Endothelial cell of umbilical vein (primary cell): ENCODE data around the gene OR10J4. TPM values are rescaled to one million over a fixed set of nuclear protein-coding genes. Genes with fewer than 3 reads are reported as not detected.

Experiments used
- BruUV-seq: library from RNA; stranded (reverse); fragments of 400-500 nt; replicated peaks from 2 replicates; lab custom pipeline; 2021; lab: Mats Ljungman, UMichigan
- CTCF ChIA-PET: fragments of 300-600, 350-600 bp; sonication (Branson Sonifier 250); formaldehyde crosslinking; loops from one replicate; lab custom pipeline; 2021; ENCODE audit warnings: antibody characterized with exemption, inconsistent platforms; lab: Charles Lee
- POLR2A ChIA-PET: fragments of 300-600, 350-600 bp; sonication (Branson Sonifier 250); formaldehyde crosslinking; loops from one replicate; lab custom pipeline; 2021; ENCODE audit warnings: antibody characterized with exemption, inconsistent platforms; lab: Charles Lee
- DNase-seq: peaks from one replicate; pipeline ENCODE4 v3.0.0-alpha.2; 2011; ENCODE audit warnings: low read depth, low spot score
- FAIRE-seq: peaks from 2 replicates; lab custom pipeline; 2011; peaks lifted over from hg19 to GRCh38; lab: Jason Lieb, UNC
- H2AFZ ChIP-seq: 2 replicates; pipeline ENCODE4 v1.6.0; 2012; ENCODE audit warnings: low read depth, low read length, control low read depth, inconsistent platforms
- H3K27ac ChIP-seq: 2 replicates; pipeline ENCODE4 v1.5.1; 2011; ENCODE audit warnings: low read depth, mild to moderate bottlenecking, control low read depth, low read length, moderate library complexity; ENCODE audit not compliant: insufficient read depth
- H3K27me3 ChIP-seq, 2 experiments: 2 replicates each; pipeline versions ENCODE4 v1.6.0 to v1.6.1; 2011; ENCODE audit warnings: low read length in 2 of 2, mixed read lengths in 1 of 2; ENCODE audit not compliant: control insufficient read depth in 2 of 2, insufficient read depth in 2 of 2
- H3K36me3 ChIP-seq, 2 experiments: 2 replicates in 1 of 2; 3 replicates in 1 of 2; pipeline ENCODE4 v1.5.1; 2011; ENCODE audit warnings: low read length in 2 of 2, mild to moderate bottlenecking in 1 of 2, moderate library complexity in 1 of 2; ENCODE audit not compliant: control insufficient read depth in 2 of 2, insufficient read depth in 2 of 2; ENCODE audit errors: extremely low read depth in 1 of 2
- H3K4me1 ChIP-seq: 3 replicates; pipeline ENCODE4 v1.5.1; 2011; ENCODE audit warnings: mild to moderate bottlenecking, low read length; ENCODE audit not compliant: control insufficient read depth, insufficient read depth; ENCODE audit errors: extremely low read depth
- H3K4me2 ChIP-seq: 2 replicates; pipeline ENCODE4 v1.6.1; 2011; ENCODE audit warnings: low read length, control low read depth, mixed read lengths; ENCODE audit not compliant: insufficient read depth
- H3K4me3 ChIP-seq, 3 experiments: fragments of 200-600 bp in 1 of 3; sonication (generic), shearing (Covaris generic) in 1 of 3; replicated peaks in 1 of 3; 2 replicates each; pipeline ENCODE4 v1.5.1; 2011 to 2016; ENCODE audit warnings: control low read depth in 3 of 3, low read length in 3 of 3, mild to moderate bottlenecking in 2 of 3, inconsistent platforms in 1 of 3, low read depth in 1 of 3, moderate library complexity in 1 of 3; ENCODE audit not compliant: insufficient read depth in 1 of 3
- H3K79me2 ChIP-seq: 2 replicates; pipeline ENCODE4 v1.6.0; 2012; ENCODE audit warnings: low read length, inconsistent platforms; ENCODE audit not compliant: control insufficient read depth, insufficient read depth
- H3K9ac ChIP-seq: replicated peaks from 2 replicates; pipeline ENCODE3; 2011; ENCODE audit warnings: low read length, control low read depth; ENCODE audit not compliant: insufficient read depth; ENCODE audit errors: extremely low read depth
- H3K9me1 ChIP-seq: replicated peaks from 3 replicates; pipeline ENCODE4 v1.6.0; 2011; ENCODE audit warnings: mild to moderate bottlenecking, low read length; ENCODE audit not compliant: control insufficient read depth, insufficient read depth; ENCODE audit errors: extremely low read depth
- H3K9me3 ChIP-seq: replicated peaks from 2 replicates; pipeline ENCODE4 v1.5.1; 2012; ENCODE audit warnings: low read length, inconsistent platforms; ENCODE audit not compliant: control insufficient read depth, insufficient read depth
- H4K20me1 ChIP-seq: replicated peaks from 2 replicates; pipeline ENCODE3; 2011; ENCODE audit warnings: mild to moderate bottlenecking, low read length; ENCODE audit not compliant: control insufficient read depth, insufficient read depth; ENCODE audit errors: extremely low read depth
- EZH2 ChIP-seq: IDR thresholded peaks from 2 replicates; pipeline ENCODE4 v1.6.1; 2012; ENCODE audit warnings: borderline replicate concordance, low read depth, mild to moderate bottlenecking, moderate library complexity, low read length, inconsistent platforms; ENCODE audit not compliant: severe bottlenecking
- FOS ChIP-seq: IDR thresholded peaks from 2 replicates; pipeline ENCODE4 v1.6.1; 2011; ENCODE audit warnings: mild to moderate bottlenecking, low read length, moderate library complexity, borderline replicate concordance; ENCODE audit not compliant: insufficient read depth
- GATA2 ChIP-seq: IDR thresholded peaks from 2 replicates; pipeline ENCODE4 v1.7.0; 2011; ENCODE audit warnings: low read depth, mild to moderate bottlenecking, moderate library complexity, mixed read lengths, low read length; ENCODE audit not compliant: insufficient read length, insufficient read depth
- JUN ChIP-seq: IDR thresholded peaks from 2 replicates; pipeline ENCODE4 v1.6.1; 2011; ENCODE audit warnings: borderline replicate concordance, low read depth; ENCODE audit not compliant: insufficient read length, insufficient read depth
- MYC ChIP-seq: IDR thresholded peaks from one replicate; pipeline ENCODE4 v1.6.1; 2011; ENCODE audit warnings: mild to moderate bottlenecking, low read depth, low read length
- POLR2A ChIP-seq: IDR thresholded peaks from 2 replicates; pipeline ENCODE4 v1.6.1; 2012; ENCODE audit warnings: low read depth, mild to moderate bottlenecking, control low read depth, low read length
- POLR2AphosphoS5 ChIP-seq: IDR thresholded peaks from 2 replicates; pipeline ENCODE4 v1.6.1; 2012; ENCODE audit warnings: low read depth, mild to moderate bottlenecking, control low read depth, low read length, moderate library complexity; ENCODE audit not compliant: insufficient read depth
- dilution Hi-C: fragments of 300-500 bp; cut with MboI; formaldehyde crosslinking; loops from one replicate; pipeline ENCODE4 v1.15.0; 2019; ENCODE audit warnings: low sequenced_read_pairs; ENCODE audit not compliant: extremely low pct_ligation_motif_present
- intact Hi-C: fragments of 100-400 bp; cut with micrococcal nuclease; formaldehyde crosslinking; loops from one replicate; pipeline ENCODE4 v1.10.0; 2022
- polyA plus RNA-seq, 4 experiments: library from polyadenylated mRNA; depleted of rRNA in 3 of 4; stranded (reverse) in 3 of 4; unstranded in 1 of 4; fragments of >200 nt; gene quantifications; 2 replicates each; pipeline versions ENCODE4 v1.2.1 to v1.2.3, GENCODE V29; 2011 to 2012; ENCODE audit warnings: missing spikeins in 1 of 4
- total RNA-seq: library from RNA; stranded (reverse); gene quantifications from 2 replicates; pipeline ENCODE4 v1.2.3, GENCODE V29; 2021
- TF ChIP-seq, protein P1 (sequence below): IDR thresholded peaks from 2 replicates; pipeline ENCODE4 v1.6.1; 2011; ENCODE audit not compliant: insufficient read depth, insufficient read length
- TF ChIP-seq, protein P2 (sequence below), 2 donors: IDR thresholded peaks; 1 replicate in 1 of 2; 2 replicates in 1 of 2; pipeline ENCODE4 v1.5.1; 2011; ENCODE audit warnings: low read length in 2 of 2, mild to moderate bottlenecking in 2 of 2, moderate library complexity in 2 of 2, control low read depth in 1 of 2, inconsistent platforms in 1 of 2, low read depth in 1 of 2; ENCODE audit not compliant: insufficient read depth in 1 of 2; ENCODE audit errors: extremely low read depth in 1 of 2

Gene OR10J4
- total and polyA plus RNA-seq, 2 donors (not counting 3 experiments of a cell fraction or from before 2014, with no cell fraction given): not detected

DNA sequence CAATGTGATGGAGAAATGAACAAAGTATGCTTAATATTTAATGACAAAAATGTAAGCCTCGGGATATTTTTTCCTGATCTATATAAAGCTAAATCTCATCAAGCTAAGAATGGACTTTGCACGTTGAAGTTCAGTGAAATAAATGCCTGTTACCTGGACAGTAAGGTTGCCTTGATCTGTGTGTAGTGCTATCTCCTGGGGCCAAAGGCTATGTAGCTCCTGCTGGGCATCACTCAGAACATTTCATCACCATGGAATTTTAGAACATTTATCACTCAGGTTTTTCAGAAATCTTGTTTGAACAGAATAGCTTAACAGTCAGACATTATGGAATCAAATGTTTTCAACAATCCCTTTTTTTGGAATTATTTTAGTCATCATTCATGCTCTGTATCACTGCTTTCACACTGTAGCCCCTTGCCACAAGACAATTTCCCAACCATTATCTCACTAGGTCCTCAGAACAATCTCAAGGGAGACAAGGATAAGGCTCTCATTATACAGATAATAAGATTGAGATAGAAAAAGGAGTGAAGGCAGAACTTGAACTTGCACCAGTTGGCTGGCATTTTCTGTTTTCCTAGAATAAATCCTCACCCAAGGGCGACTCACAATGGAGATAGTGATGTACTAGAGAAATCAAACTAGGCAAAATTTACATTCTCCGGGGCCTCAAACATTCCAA, 11.2 kb downstream of the OR10J4 start:
- CTCF ChIA-PET: no interaction called here
- Histone ChIP-seq H2AFZ (no peak overlapping the region), H3K36me3 (no peaks in the 10 kb centered on the region), H3K27me3 (no peaks in the 10 kb centered on the region), H3K9me3 (no peaks in the 10 kb centered on the region), H3K9me1 (no peaks in the 10 kb centered on the region), H3K4me1 (peaks cover 11% of the 10 kb centered on the region), H3K79me2 (no peaks in the 10 kb centered on the region), H4K20me1 (no peaks in the 10 kb centered on the region), H3K27ac (no peak overlapping the region), H3K9ac (no peak overlapping the region), H3K4me2 (no peak overlapping the region), H3K4me3 (no peak overlapping the region)
- DNase-seq (no peak), FAIRE-seq (no peak)
- BruUV-seq: no TSS peak
- dilution Hi-C loops: no loop called here
- POLR2A ChIA-PET: no interaction called here
- intact Hi-C loops: no loop called here
- TF ChIP-seq POLR2AphosphoS5 (no peak), POLR2A (no peak), MYC (no peak)
- TF ChIP-seq, protein P1, sequence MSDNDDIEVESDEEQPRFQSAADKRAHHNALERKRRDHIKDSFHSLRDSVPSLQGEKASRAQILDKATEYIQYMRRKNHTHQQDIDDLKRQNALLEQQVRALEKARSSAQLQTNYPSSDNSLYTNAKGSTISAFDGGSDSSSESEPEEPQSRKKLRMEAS: no peak

DNA sequence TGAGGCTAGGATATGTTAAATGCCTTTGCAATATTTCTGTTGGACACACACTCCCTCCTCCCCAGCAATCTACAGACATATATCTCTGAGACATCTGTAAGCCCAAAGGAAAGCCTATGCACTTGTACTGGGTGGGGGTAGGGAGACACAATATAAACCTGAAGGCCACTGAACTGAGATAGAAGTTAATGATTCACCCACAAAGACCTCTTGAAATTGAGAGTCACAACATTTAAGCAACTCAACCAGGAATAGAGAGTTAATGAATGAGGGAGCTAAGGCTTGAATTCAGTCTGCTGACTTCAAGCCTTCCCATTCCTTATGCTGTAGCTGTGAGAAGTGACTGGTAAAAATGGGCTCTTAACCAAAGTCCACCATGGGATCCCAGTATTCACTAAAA, 12.5 kb downstream of the OR10J4 start:
- Histone ChIP-seq H4K20me1 (no peaks in the 10 kb centered on the region), H3K27ac (no peak overlapping the region), H3K9me1 (no peaks in the 10 kb centered on the region), H3K9ac (no peak overlapping the region), H3K9me3 (no peaks in the 10 kb centered on the region), H2AFZ (no peak overlapping the region), H3K4me3 (no peak overlapping the region), H3K27me3 (no peaks in the 10 kb centered on the region), H3K79me2 (no peaks in the 10 kb centered on the region), H3K4me2 (no peak overlapping the region), H3K4me1 (peaks cover 17% of the 10 kb centered on the region), H3K36me3 (no peaks in the 10 kb centered on the region)
- POLR2A ChIA-PET: no interaction called here
- CTCF ChIA-PET: no interaction called here
- intact Hi-C loops (no loop called here), dilution Hi-C loops (no loop called here)
- no peak for DNase-seq
- no peak for FAIRE-seq
- TF ChIP-seq POLR2A (no peak), JUN (no peak), EZH2 (no peak), POLR2AphosphoS5 (no peak), GATA2 (no peak), MYC (no peak), FOS (no peak)
- TF ChIP-seq, protein P2, sequence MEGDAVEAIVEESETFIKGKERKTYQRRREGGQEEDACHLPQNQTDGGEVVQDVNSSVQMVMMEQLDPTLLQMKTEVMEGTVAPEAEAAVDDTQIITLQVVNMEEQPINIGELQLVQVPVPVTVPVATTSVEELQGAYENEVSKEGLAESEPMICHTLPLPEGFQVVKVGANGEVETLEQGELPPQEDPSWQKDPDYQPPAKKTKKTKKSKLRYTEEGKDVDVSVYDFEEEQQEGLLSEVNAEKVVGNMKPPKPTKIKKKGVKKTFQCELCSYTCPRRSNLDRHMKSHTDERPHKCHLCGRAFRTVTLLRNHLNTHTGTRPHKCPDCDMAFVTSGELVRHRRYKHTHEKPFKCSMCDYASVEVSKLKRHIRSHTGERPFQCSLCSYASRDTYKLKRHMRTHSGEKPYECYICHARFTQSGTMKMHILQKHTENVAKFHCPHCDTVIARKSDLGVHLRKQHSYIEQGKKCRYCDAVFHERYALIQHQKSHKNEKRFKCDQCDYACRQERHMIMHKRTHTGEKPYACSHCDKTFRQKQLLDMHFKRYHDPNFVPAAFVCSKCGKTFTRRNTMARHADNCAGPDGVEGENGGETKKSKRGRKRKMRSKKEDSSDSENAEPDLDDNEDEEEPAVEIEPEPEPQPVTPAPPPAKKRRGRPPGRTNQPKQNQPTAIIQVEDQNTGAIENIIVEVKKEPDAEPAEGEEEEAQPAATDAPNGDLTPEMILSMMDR (IDR thresholded peaks at IDR 0.05; ENCODE audit: extremely low read depth in 1 of 2, insufficient read depth in 1 of 2, low read depth in 1 of 2, low read length in 2 of 2): no peak
- TF ChIP-seq, protein P1: no peak
- no TSS peak for BruUV-seq
